Activated CD8-positive, alpha-beta memory T cell treated with anti-CD3 and anti-CD28 coated beads, Interleukin-2, amount 50 U/mL, for 48 hours (primary cell): ENCODE measurements around the gene UGT1A4.

ENCODE experiments used
- DNase-seq: peaks from one replicate; pipeline ENCODE4 v3.0.0-alpha.2; 2020

Gene UGT1A4

DNA sequence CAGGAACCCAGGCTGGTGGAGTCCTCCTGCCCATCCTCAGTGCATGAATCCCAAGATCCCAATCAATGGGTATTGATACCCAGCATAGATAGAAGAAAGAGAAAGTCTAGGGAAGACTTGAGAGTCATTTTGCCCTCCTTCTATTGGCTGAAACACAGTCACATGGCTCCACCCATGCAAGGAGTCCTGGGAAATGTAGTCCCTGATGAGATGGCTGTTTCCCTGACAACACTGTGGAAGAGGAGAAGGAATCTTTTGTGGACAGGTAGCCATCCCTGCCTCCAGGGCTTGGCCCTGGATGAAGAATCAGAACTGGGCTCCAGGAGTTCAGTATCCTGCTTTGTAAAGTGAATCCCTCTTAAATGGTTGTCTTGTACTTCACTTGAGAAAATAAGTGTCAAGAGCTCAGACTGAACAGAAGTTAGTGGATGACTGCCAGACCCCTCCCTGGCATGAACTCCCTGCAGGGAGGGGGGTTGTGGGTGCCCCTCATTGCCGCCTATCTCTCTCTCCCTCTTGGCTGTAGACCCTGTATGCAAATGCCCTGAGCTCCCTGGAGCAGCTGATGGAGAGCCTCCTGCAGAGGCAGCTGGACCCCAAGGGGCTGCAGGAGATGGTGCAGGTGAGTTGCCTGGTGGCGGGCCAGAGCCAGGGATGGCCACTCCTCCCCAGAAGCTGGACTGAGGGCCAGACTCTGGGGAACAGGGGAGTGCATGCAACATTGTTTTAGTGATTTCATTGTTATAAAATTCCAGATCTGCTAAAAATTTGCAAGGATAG, 95.7 kb downstream of the UGT1A4 start:
- no peak for DNase-seq

DNA sequence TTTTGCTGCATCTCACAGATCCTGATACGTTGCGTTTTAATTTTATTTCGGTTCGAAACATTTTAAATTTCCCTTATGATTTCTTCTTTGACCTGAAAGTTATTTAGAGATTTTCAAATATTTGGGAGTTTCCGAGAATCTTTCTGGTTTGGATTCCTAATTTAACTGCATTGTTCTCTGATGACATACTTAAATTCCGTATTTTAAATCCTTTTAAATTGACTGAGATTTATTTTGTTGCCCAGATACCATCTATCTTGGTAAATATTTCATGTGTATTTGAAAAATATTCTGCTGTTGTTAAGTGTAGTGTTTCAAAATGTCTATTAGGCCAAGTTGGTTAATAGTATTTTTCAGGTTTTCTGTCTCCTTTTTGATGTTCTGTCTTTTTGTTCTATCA, 97.3 kb downstream of the UGT1A4 start:
- DNase-seq = no peak

GRCh38 chr2:233816334-233816733, 97.8 kb downstream of the UGT1A4 start:
- no peak for DNase-seq

DNA sequence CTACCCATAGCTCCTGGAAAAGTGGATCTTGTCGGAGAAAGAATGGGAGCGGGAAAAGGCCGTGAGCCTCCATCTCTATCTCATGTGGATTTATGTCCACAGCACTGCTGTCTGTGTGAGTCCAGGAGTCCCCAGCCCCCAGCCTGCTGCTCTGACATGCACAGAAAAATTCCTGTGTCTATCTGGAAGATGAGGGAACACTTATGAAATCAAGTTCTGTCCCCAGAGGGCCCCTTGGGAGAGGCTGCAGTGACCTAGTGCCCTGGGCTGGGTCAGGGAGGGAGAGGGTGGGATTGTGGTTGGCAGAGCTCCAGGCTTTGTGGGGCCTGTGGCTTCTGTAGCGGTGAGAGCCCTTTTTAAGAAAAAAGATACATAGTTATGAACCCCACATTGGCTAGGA, 98.2 kb downstream of the UGT1A4 start:
- DNase-seq = no peak

GRCh38 chr2:233817361-233817911, 98.9 kb downstream of the UGT1A4 start:
- DNase-seq = no peak

DNA sequence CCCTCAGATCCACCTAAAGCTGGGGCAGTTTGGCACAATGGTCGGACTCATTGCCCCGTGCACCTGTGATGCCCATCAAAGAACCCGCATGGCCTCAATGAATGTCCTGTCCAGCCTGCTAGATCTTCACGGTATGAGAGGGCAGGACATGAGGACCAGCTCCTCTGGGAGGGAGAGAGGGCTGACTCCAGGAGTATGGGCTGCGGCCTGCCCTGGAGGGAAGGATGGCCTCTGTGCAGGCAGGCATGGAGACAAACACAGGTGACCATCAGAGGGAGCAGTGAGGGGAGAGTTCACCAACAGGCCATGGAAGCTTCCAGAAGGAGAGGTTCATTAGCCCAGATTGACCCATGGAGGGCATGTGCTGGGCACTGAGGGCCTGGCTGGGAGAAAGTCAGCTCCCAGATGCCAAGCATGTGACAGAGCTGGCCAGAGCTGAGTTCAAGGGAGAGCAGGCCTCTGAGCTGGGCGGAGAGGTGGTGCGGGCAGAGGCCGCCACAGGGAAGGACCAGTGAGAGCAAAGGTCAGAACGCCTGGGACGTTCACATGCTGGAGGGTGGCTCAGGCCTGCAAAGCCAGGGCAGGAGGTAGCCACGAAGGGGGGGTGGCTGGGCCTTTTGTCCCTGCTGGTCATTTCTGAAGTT, 99.6 kb downstream of the UGT1A4 start:
- DNase-seq = no peak

DNA sequence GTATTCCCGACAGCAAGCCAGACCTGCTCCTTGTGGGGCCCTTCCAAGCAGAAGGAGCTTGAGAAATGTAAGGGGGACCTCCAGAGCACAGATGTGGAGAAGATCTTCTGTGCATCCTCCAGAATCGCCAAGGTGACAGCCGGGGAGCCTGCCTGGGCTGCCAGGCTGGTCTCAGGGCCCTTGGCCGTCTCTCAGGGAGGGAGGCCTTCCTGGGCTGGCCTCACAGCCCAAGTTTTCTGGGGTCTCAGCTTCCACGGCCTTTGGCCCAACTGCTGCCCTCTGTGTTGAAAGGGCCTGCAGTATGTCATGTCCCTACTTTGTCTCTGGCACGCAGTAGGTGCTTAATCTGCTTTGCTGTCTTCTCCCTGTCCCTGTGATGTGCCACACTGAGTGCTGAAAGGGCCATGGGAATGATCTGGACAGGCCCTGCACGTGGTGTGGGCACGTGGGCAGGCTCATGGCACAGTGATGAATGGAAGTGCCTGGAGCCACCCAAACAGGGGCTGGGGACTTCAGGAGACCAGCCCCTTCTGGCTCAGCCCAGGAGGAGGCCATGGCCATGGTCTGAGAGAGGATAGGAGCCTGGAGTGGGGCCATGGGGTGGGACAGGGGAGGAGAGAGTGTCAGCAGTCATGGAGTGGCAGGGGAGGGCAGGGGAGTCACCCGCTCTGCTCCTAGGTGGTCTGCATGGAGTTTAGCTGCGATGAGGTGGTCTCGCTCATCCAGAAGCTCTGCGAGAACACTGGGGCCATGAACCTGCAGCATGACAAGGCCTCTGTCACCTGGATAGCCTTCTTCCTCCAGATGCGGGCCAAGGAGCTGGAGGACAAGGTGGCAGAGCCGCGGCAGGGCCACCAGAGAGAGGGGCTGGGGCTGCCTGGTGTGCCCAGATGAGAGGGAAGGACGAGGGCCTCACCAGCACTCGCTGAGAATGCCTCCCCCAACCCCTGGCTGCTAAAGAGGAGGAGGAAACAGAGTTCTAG, 100.4 kb downstream of the UGT1A4 start:
- no peak for DNase-seq

DNA sequence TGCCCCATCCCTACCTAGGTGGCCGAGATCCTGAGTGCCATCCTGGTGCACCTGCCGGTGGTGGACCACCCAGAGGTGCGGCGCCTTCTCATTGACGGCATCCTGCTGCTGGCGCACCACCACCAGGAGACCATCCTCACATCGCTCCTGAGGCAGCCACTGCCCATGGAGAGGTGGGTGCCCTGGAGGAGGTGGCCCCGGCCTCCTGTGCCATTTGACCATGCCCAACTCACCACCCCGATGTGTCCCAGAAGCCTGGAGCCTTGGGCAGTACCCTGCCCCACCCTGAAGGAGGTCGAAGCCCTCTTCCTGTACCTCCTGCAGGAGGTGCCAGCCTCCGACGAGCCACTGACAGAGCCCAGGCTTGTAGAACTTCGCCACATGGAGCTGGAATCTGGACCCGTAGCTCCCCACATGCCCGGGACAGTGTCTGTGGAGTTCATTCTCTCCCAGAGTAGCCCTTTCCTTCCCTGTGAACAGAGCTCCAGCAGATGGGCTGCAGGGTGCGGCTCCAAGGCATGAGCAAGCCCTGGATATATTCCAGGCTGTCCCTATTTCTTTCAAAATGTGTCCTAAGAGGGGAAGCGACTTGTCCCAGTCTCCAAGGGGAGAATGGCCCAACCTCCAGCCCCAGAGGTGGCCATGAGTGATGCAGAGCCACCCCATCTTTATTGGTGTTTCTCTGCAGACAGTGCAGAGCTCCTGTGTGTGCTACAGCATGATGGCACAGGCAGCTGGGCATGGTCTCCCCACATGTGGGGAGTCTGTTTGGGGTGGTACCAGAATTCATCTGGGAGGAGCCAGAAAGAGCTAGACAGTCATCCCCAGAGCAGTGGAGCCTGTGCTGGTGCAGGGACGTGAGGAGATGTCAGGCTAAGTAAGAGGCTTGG, 101.6 kb downstream of the UGT1A4 start:
- DNase-seq = no peak

- DNase-seq = peak; percentile 38
Measured at GRCh38 chr2:233820774-233821105, 102.2 kb downstream of the UGT1A4 start.

- DNase-seq = peak; percentile 17
Measured at GRCh38 chr2:233821196-233821595, 102.7 kb downstream of the UGT1A4 start.

DNA sequence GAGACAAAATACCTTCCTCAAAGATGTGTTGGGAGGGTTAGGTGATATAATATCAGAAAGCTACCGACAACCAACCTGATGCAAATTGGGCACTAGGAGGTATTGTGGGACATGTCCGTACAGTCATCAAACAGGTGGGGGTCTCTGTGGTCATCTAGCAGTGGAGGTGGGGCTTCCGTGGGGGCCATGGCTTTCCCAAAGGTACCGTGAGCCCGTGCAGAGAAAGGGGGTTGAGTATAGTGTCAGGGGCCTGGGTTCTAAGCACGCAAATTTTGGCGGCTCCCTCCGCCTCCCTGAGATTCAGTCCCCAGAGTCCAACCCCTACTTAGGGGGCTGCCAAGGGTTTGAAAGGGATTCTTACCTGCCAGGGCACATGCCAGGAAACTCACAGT, 103.2 kb downstream of the UGT1A4 start:
- DNase-seq = peak; percentile 6

DNA sequence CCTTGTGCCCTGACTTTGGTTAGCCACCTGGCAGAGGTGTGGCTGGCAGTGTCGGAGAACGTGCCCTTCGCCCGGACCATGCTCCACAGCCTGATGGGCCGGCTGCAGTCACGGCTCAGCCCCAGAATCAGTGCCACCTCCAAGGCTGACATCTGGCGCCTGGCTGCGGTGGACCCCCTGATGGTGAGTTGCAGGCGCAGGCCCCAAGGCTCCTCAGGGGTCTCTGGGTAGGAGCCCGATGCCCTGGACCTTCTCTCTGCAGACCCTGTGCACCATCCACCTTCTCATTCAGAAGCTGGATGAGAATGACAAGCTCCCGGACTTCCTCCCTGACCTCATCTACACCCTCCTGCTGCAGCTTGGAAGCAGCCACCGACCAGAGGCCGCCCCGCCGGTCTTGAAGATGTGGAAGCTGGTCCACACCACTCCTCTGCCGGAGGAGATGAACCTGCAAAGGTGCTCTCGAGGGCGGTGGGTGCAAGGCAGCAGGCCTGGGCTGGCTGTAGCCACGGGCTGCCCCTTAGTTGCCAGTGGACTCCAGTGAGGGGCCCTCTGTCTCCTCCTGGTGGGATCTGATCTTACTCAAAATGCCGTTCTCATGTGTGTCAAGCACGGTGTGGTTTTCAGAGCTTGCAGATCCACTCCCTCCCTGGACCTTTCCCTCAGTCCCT, 103.7 kb downstream of the UGT1A4 start:
- peak; percentile 36 for DNase-seq
